NCI-H510A (cell line): ENCODE results near the gene NEK10.
"Not testable (repeated sequence)": the region's sequence is repeated elsewhere in the genome, so short reads cannot be mapped to it uniquely, and the experiment has no call there.

Experiments used
- DNase-seq: peaks from one replicate; lab custom pipeline; 2025; lab: John Stamatoyannopoulos, UW

NEK10 gene, protein sequence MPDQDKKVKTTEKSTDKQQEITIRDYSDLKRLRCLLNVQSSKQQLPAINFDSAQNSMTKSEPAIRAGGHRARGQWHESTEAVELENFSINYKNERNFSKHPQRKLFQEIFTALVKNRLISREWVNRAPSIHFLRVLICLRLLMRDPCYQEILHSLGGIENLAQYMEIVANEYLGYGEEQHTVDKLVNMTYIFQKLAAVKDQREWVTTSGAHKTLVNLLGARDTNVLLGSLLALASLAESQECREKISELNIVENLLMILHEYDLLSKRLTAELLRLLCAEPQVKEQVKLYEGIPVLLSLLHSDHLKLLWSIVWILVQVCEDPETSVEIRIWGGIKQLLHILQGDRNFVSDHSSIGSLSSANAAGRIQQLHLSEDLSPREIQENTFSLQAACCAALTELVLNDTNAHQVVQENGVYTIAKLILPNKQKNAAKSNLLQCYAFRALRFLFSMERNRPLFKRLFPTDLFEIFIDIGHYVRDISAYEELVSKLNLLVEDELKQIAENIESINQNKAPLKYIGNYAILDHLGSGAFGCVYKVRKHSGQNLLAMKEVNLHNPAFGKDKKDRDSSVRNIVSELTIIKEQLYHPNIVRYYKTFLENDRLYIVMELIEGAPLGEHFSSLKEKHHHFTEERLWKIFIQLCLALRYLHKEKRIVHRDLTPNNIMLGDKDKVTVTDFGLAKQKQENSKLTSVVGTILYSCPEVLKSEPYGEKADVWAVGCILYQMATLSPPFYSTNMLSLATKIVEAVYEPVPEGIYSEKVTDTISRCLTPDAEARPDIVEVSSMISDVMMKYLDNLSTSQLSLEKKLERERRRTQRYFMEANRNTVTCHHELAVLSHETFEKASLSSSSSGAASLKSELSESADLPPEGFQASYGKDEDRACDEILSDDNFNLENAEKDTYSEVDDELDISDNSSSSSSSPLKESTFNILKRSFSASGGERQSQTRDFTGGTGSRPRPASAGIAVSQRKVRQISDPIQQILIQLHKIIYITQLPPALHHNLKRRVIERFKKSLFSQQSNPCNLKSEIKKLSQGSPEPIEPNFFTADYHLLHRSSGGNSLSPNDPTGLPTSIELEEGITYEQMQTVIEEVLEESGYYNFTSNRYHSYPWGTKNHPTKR

DNA sequence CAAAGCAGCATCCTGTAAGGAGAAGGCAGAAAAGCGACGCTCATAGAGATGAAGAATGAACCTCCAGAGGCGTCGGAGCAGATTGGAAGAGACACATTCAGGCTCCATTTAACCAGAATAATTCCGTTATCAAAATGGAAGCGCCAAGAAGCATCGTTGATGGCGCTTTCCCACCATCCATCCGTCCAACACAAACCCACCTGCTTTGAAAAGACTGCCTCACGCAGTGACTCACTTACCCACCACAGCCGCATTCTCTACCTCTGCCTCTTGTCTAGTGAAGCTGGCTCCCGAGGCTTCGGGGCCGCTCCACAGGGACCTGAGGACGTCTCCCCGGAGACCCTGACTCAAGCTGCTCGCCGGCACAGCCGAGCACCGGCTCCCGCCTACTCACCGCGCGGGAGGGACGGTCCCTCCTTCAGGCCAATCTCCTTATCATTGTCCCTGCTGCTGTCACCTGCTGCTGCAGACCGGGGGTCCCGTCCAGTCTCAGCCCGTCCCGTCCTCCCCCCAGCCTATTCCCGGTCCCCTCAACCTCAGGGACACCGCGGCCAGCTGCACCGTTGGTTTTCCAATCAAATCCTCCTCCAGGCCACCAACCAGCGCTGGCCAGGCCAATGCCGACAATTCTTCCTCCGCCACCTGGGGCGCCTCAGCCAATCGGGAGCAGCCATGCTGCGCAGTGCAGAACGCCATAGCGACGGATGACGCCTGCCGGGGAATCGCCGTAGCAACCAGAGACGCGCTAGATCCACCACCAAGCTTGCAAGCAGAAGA lies at the start of gene NEK10:
Gene NEK10, minus strand, starts transcription at position 553 of the 777 bp plus-strand sequence. CDS start 16,501 bp downstream, outside the sequence.
- DNase-seq = peak; percentile 69

DNA sequence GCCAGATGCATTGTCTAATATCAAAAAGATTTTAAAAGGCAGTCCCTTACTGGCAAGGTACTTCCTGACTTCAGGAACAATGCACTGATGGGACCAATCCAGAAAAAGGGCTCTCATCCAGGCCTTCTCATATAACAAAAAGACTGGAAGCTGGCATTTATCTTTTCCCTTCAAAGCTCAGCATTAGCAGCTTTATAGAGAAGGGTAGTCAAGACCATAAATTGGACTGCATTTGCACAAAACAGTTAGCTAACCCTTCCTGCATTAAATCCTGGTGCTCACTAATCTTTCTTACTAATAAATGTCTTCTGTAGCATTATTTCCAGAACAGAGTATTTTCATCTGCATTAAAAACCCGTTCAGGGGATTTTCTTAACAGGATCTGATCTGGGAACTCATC lies 46.0 kb upstream of the NEK10 start:
- DNase-seq = no peak

DNA sequence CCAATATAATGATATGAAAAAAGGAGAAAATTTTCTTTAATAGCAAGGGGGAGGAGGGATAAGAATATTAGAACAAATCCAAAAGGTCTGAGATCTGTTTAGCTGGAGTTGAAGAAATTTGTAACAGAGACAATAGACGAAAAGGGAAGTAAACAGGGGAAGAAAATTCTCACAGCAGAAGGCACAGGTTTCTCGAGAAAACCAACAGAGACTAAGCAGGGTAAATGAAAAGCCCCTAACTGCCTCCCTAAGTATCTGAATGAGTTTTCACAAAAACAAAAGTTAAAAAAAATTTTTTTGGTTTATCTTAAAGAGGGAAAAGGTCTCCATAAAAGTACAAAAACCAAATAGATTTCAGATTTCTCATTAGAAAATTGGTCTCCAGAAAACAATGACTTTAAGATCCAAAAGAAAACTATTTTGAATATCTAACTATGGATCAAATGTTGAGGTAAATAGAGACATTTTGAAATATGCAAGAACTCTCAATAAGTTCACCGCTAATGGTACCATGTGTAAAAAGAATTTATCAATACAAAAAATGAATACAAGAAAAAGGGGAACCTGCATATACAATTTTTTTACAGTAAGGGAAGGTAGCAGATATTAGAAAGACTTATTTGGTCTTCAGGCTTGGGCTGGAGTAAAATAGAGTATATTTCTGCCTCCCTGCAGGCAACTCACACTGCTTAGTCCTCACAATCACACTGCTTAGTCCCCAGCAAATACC lies 23.9 kb upstream of the NEK10 start:
- DNase-seq = no peak

DNA sequence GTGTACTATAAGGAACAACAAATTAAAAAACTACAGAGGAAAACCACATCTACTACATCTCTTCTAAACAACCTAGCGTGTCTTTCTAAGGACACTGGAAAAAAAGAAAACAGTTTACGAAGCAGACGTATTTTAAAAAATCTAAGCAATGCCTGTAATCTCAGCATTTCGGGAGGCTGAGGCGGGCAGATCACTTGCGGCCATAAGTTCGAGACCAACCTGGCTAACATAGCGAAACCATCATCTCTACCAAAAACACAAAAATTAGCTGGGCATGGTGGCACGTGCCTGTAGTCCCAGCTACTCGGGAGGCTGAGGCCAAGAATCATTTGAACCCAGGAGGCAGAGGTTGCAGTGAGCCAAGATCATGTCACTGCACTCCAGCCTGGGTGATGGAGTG lies 23.2 kb upstream of the NEK10 start:
- DNase-seq = not testable (repeated sequence)

DNA sequence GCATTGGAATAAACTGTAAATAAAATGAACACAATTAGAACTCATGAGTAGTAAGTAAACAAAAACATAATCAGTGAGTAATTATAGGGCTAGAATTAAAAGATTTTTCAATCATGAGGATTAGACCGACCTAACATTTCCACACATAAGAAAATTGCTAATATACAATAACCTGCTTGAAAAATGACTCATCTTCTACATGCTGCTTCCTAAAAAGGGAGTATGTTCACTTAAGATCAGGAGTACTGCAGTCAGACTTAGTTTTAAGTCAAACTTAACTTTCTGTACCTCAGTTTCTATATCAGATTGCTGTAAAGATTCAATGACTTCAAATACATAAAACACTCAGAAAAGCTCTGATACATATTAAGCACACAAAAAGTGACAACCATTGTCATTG lies 22.6 kb upstream of the NEK10 start:
- DNase-seq = no peak

DNA sequence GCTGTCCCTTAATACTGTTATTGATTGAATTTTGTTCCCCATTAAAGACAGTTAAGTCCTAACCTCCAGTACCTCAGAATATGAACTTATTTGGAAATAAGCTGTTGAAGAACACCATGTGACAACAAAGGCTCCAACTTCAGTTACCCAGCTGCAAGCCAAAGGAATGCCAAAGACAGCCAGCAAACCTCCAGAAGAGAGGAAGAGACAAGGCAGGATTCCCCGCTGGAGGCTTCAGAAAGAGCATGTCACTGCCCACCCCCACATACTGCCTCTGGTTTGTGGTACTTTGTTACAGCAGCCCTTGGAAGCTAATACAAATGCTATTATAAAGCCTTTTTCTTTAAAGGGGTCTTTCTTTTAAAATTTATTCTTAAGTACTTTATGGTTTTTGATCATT lies 18.4 kb upstream of the NEK10 start:
- no peak for DNase-seq

DNA sequence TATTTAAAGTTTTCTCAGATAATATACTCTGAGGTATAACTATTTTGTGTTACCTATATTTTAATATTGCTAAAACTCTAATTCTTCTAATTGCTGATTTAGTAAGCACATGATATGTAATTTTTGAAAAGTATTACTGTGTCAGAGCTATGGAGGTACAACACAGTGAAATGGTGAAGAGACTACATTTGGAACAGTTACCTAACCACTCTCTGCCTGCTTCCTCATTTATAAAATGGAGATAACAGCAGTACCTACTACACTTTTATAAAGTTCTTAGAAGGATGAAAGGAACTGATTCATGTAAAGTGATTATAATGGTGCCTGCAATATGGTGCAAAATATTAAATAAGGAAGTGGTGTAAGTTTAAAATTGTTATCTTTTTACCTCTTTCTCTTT lies 16.3 kb upstream of the NEK10 start:
- no peak for DNase-seq

DNA sequence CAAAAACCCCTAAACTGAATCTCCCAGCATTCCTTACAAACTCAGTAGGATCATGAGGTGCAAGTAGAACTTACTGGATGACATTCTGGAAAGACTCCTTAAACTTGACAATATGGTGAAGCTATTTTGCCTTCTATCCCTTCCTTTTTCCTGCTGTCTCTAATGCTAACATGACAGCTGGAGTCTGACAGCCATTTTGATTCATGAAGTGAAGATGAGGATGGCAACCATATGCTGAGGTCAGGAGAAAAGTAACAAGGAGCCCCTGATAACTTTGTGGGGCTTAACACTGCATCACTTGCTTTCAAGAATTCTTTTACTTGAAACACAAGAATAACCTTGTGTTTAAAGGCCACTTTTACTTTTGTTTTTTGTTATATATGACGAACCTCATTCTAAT lies 15.0 kb upstream of the NEK10 start:
- no peak for DNase-seq

DNA sequence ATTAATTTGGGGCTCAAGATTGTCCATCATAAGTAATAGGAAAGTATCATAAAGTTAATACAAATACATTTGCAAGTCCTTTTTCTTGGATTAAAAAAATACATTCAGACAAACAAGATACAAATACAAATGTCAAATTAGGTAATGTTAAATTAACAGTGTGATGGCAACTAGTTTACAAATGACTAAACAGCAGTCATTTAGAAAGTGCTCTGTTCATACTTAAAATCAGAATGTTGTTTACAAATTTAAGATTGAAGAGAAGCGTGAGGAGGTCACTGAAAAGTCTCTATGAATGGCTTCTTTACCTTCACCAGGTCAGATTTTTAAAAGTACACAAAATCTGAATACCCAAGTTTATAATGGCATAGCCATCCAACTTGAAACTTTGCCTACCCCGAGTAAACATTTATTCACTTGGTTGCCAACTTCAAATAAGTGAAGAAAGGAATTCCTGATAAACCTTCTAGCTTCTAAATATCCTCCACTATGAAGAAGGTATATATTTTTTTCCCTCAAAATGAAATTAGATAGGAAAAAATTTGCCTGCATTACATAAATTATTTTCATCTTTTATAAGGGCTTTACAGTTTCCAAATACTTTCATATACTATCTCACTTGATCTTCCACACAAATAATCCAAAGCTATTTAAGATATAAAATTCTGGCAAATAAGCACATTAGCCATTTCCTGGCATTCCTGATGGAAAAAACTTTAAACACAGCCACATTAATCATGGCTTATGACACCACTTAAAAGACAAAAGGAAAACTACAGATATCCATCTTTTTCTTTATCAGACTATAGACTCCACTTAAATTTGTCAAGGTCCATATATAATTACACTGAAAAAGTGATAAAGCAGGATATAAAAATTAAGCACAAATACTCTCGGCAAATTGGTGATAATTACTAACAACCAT lies 11.5 kb upstream of the NEK10 start:
- DNase-seq = no peak

DNA sequence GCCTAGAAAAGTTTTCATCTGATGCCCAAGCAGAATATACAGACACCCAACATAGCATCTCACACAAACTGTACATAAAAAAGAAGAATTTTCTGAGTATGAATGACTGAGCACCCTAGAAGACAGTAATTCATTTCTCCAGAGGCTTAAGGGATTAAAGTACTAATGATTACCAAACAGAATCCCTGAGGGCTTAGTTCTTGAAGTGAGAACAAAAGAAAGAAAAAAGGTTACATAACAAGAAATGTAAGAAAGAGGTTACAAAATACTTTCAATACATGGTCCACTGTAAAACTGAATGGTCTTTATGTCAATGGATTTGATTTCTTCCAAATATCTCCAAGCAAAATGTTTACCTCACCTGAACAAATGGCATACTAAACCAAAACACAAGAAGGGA lies 9.1 kb upstream of the NEK10 start:
- DNase-seq = no peak

DNA sequence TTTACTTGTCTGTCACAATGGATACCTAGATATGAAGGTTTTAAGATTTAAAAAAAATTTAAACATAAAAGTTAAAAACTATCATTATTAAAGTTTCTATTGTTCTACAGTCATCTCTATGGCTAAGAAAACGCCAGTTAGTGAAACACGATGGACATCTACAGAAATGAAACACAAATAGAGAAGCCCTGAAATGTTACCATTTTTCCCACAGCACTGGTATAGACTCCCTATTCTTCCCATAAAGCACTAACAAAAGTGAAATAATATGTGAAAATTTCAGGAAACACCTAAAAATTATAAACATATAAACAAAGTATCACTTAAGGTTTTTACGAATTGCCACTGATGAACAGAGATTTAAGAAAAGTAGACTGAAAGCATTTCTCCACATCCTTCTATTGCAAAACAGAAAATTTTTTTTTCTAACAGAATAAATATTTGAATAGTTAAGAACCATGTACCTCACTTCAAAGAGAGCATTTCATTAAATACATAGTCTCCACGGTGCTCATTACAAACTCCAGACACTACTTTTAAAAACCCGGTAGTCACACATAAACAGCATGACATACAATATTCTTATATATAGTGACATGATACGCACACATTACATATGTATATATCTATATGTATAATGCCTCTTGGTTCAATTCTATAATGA lies 7.1 kb upstream of the NEK10 start:
- no peak for DNase-seq

DNA sequence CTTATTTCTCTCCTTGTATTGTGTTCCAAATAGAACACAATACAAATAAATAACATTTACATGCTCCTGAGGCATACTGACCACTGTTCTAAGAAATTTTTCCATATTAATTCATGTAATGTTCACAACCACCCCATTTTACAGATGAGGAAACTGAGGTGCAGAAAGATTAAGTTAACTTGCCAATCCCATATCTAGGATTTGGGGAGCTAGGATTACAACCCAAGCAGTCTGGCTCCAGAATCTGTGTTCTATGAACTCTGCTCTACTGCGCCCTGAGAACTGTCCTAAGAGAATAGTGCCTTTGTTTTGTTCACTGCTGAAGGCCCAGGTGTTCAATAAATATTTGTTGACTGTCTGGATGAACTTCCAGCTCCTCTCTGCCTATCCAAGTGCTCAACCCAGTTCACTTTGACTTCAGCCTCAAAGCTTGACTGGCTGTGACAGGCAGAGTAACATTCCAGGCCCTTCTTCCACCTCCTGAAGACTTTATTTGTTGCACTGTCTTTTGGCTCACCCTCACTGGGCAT lies 3.1 kb downstream of the NEK10 start:
- DNase-seq = no peak

DNA sequence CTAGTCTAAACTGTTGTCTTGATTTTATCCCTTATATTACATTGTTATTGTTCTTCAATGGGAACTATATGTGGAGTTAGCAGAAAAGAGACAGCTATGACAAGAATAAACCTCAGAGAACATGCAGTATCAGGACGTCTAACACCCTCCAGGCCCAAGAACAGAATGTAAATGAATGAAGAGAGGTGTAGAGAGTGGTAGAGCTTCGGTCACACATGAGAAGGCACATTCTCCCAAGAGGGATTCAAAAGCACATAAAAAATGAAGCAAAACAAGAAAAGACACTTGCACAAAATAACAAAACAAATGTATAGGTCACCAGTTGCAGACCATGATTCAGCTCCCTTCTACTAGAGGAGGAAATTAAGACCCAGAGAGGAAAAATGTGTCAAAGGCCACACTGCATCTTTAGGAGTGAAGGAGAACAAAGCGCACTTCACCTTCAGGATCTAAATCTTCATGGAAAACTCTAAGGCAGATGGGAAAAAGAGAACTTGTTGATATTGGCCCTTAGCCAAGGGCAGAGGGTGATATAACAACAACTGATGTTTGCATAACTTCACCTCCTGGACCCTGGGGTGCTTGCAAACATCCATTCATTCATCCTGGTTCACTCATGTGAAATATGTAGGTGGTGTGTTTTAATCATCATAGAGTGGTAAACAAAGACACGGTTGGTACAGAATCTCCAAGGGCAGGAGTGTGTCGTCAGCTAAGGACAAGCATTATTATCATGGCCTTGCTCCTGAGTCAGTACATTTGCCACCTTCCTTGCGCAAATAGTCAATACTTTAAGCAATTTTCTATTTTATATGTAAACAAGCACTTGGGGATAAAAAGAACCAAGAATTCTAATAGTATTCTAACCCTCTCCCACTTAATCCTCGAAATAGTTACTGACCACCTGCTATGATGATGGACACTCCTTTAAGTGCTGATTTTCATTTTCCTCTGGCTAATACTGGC lies 8.8 kb downstream of the NEK10 start:
- peak; percentile 29 for DNase-seq

DNA sequence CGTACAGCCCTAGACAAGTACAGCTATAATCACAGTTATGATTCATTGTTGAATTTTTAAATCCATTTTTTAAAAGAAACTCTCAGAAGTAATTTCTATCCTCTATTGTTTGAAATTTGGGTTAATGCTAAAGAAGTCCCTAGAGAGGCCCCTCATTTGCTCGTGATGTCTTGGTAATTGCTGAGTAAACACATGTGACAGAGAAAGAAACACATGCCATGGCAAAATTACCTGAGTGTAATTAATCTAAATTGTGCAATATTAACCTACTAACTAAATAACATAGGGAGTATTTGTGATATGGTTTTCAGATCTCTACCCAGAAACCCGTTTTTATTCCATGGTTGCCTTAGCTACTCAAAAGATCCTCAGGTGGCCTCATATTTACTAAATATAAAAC lies 10.8 kb downstream of the NEK10 start:
- no peak for DNase-seq

DNA sequence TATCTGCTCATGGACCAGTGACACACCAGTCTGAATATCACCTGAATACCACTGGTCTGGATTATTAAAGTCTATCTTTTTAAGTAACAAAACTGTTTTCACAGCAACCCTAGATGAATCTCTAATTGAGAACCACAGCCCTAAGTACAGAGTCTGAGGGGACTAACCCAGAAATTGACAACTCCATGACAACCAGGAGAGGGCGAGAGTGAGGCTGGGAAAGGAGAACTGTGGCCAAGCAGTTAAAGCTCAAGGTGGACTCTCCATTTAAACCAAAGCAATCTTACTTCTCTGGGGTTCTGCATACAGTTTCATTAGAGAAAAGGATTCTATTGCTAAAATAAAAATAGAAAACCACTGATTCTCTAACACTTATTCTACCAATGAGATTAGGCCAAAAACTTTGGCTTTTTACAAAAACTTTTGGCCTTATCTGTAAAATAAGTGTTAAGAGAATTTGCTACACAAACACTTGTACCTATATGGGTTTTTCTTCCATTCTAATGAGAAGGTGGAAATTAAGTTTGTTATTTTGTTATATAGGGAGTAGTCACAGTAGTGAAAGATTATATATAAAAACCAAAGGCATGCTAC lies 11.4 kb downstream of the NEK10 start:
- peak; percentile 1 for DNase-seq

DNA sequence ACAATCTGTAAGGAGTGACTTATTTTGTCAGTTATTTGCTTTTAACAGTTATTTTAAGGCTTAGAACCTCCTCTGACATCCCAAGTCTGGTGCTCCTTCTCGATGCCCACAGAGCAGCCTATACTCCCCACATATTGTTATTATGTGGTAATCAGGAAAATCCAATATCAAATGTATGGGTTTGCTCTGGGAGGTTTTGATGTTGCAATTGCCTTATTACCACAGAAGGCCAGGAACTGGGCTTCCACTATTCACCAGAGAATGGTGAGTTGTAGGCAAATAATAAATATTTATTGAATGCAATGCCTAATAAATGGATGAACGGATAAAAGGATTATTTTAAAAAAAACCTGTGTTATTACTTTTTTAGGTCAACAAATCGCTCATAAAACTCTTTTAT lies 12.2 kb downstream of the NEK10 start:
- DNase-seq = no peak

DNA sequence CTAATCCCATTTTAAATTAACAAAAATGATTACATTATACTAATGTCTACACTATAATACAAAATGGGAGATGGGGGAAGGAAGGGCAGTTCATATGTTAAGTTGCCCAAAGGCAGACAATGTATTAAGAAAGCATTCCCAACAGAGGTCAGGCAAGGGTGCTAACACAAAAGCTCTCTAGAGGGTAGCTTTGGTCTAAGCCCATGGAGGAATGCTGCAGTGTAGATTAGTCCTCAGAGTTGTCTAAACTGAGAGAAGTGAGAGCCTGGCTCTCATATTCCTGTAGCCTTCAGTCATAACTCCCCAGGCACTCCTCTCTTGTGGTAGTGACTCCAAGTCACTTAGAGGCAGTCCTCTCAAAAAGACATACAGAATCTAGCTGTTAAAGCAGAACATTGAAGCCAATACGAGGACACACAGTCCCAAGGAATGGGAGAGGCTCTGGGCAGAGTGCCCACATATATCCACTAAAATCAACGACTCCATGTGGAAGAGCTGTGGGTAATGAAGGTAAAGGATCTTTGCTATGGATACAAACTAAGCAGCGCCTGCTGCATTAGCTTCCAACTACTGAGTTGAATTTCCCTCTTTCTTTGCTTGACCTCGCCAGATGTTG lies 14.5 kb downstream of the NEK10 start:
- no peak for DNase-seq
